ENCODE data around the gene B4GALT2. TPM values are rescaled to one million over a fixed set of nuclear protein-coding genes. Genes with fewer than 3 reads are reported as not detected.

The B4GALT2 gene
- total RNA-seq, 1 donor from 2014 or later, result 39.7 TPM

DNA sequence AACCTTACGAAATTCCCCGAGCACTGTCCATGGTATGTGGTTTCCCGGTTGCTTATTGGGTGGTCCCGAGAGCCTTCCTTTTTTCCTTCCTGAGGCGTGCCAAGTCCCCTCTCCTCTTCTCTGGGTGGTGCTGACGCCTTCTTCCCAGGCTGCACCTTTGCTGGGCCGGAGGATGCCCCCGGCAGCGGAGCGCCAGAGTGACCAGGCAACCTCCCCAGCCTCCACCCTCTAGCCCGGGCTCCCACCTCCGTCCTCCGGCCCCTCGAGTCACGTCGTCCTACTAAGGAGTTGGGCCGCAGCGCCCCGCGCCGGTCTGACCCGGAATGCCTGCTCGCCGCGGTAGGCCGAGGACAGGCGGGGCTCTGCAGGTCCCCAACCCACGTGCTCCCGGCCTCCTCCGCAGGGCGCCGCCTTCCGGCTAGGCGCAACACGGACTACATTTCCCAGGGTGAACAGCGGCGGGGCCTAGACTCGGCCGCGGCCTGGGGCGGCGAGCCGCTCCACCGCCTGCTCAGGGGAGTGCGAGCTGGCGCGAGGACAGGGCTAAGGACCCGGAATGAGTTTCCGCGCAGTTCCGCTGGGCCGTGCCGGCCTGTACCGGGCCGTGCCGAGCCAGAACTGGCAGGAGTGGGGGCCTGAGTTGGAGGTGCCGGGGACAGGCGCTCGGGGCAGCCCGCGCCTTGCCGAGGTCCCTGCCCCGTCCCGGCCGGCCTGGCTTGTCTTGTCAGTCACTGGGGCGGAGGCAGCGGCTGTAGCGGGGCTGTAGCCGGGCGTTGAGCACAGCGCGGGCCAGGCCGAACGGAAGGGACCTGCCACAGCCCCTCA lies 32.6 kb upstream of the B4GALT2 start, which contains the start of gene IPO13:
Gene IPO13 (plus strand): TSS at position 715 of the 825 bp plus-strand sequence. CDS start 651 bp downstream, outside the sequence.
- DNase-seq (ENCODE audit: low spot score), result peak; percentile 94

DNA sequence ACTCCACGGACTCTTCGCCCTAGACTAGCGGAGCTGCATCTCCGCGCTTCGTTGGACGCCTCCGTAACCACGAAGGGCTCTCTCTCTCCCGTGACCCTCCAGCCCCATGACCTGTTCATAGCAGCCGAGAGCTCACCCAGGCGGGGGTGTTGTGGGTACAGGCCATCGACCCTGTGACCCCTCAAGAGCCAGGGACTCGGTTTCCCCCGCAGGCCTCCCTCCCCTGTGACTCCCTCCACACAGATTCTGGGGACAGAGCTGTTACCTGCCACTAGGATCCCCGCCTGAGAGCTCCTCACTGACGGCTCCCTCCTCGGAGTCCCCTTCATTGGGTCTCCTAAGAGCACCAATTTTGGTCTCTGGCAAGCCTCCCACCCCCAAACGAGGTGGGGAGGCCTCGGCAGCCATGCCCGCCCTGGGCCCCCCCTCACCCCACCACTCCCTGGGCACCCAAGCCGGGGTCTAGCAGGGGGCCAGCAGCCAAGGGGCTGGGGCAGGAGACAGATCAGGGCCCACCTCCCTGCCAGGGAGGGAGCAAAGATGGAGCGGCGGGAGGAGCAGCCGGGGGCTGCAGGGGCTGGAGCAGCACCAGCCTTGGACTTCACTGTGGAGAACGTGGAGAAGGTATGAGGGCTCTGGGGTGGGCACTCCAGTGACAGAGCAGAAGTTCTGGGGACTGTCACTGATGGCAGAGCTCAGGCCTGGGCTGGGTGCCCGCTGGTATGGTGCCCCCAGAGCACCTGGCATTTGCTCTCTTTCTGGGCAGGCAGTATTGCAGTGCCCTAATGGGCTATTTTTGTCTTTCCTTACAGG lies 31.7 kb upstream of the B4GALT2 start:
- DNase-seq (ENCODE audit: low spot score), result no peak

DNA sequence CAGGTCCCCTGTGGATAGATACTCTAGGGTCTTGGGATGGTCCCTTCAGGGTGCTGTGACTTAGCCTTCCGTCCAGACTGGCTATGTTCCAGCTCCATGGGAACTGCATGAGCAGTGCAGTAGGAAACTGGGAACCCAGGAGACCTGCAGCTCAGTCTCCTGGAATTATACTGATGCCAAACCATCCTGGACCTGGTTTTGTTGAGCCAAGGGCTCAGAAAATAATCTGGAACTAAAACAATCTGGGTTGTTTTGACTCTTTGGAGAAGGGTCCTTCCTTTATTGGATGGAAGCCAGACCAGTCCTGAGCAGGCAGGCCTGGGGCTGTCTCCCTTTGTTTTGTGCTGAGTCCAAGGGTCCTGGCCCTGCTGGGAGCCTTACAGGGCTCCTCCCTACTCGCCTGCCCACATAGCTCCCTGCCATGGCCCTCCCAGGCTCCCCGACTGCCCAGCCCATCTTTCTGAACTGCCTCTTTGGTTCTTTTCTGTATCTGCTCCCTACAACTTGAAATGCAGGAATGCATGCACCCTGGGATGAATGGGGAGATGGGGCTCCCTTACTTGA lies 31.1 kb upstream of the B4GALT2 start:
- DNase-seq (ENCODE audit: low spot score), result no peak

- DNase-seq (ENCODE audit: low spot score), result no peak
These were observed 29.3 kb upstream of the B4GALT2 start for GRCh38 chr1:43949678-43950077.

DNA sequence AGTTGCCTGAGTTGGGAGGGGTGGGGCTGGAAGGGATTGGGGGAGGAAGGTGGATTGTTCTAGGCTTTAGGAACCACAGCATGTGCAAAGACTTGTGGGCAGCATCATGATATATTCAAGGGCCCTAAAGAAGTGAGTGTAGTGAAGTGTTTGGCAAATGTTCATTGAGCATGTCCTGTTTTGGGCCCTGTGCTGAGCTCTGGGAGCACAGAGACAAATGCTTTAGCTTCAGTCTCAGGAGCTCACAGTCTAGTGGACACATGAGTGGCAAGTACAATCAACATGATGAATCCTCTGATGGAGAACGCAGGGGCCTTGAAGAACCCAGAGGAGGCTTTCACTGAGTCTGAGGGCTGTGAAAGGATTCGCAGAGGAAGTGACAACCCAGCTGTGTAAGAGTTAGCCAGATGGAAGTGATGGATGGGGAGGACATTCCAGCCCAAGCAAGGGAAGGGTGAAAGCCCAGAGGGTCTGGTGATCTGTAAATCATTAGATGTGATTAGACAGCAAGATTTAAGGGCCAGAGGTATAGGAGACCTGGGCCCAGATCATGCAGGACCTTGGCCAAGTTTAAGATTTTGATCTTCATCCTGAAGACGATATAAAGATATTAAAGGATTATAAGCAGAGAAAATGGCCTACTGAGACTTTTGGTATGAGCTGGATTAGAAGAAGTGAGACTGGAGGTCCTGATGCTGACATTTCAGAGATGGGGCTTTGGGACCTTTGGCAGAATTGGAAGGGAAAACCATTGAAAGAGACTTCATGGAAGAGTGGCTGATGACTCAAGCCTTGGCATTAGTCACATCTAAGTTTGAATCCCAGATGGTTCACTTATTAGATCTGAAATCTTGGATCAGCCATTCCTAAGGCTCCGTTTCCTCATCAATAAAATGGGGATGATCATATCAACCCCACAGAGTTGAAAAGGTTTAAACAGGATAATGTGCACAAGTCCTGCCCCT lies 27.7 kb upstream of the B4GALT2 start:
- DNase-seq (ENCODE audit: low spot score), result no peak

DNA sequence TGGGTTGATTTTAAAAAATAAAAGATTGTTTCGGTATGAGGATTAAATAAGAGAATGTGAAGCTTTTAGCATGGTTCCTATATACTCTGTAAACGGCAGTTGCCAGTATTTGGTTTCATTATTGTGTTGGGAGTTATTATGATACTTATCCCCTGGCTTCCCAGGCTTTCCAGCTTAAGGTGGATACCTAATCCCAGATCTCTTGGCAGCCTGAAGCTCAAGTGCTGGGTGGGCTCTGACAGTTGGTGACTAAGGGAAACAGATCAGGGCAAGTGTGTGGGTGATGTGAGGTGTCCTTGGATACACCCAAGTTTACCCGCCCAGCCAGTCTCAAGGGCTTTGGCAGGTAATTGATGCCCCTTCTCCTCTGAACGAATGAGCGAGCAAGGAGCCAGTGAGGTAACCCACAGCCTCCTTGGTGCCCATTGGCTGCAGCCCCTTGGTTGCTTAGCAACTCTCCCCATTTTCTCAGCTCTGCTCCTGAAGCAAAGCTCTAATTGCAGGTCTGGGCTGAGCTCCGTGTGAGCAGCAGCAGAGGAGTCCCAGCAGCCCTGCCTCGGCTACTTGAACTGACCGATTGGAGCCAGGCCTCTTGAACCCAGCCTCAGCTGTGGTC lies 26.2 kb upstream of the B4GALT2 start:
- DNase-seq (ENCODE audit: low spot score), result no peak

DNA sequence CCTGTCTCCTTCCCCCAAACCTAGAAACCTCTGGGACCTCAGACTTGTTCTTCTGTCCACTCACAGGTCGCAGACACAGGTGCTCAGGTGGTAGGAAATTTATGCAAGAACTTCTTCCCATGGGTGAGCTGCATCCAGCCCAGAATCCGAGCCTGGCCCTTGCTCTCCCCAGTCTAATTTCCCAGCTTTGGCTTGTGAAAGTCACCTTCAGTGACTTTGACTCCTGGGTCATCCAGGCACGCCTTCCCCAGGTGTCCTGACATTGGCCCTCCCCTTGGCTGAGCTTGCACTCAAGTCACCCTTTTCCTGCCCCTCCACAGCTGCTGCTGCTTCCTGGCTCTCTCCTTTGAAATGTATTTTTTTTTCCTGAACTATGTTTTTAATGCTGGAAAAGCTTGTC lies 25.6 kb upstream of the B4GALT2 start:
- no peak for DNase-seq (ENCODE audit: low spot score)

- DNase-seq (ENCODE audit: low spot score), result no peak
These were observed 25.0 kb upstream of the B4GALT2 start for GRCh38 chr1:43954036-43954435.

GRCh38 chr1:43956234-43956633 lies 22.8 kb upstream of the B4GALT2 start:
- DNase-seq (ENCODE audit: low spot score), result no peak

DNA sequence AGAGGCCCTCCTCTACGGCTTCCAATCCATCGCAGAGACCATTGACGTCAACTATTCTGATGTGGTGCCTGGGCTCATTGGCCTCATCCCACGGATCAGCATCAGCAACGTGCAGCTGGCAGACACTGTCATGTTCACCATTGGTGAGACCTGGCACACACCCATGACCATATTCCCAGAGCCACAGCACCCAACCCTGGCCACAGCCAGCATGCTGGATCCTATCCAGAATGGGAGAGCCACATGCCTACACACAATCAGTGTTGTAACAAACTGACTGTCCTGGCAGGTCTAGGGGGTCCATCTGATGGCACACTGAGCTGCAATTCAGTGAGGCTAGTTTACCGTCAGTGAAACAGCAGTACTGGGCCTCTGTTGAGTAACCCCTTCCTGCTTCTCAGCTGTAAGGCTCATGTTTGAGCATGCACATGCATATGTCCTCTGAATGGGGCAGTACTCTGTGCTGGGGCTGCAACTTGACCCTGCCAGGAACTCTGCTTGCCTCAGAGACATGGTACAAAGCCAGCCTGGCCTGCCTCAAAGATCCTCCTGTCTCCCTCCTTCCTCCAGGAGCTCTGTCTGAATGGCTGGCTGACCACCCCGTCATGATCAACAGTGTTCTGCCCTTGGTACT lies 21.5 kb upstream of the B4GALT2 start:
- DNase-seq (ENCODE audit: low spot score), result no peak

DNA sequence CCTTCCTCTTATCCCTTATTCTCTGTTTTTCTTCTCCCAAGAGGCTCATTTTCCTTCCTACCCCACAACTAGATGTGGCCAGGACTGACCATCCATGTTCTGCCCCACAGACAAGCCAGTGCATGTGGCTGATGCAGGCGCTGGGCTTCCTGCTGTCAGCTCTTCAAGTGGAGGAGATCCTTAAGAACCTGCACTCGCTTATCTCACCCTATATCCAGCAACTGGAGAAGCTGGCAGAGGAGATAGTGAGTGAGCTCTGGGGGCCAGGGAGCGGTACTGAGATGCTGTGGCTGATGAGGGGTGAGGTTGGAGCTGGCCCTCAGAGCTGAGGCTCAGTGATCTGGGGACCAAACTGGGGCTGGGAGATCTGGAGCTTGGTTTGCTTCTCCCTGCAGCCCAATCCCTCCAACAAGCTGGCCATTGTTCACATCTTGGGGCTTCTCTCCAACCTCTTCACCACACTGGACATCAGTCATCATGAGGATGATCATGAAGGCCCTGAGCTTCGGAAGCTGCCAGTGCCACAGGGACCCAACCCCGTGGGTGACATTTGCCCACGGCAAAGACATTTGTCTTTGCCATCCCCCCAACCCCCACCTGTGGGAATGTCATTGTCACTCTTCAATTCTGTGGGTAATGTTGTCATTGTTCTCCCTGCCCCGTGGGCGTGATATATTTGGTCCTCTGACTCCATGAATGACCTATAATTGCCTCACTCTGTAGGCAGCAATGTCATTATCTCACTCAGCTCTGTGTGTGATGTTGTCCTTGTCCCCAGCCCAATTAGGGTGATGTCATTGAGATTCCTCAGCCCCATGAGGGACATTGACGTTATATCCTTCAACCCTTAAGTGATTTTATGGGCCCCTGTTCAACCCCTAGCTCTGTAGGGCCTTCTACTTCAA lies 20.4 kb upstream of the B4GALT2 start:
- no peak for DNase-seq (ENCODE audit: low spot score)

DNA sequence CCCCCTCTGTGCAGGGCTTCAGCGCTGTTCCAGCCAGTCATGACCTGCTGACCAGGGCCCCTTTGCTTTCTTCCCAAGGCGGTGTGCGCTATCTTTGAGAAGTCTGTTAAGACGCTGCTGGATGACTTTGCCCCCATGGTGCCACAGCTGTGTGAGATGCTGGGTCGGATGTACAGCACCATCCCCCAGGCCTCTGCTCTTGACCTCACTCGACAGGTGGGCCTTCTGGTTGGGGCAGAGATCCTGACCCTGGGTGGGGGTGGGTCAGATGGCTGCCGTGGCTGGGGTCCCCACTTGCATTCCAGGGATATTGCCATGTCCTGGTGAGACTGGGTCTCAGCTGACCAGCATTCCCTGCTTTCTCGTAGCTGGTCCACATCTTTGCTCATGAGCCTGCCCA lies 18.2 kb upstream of the B4GALT2 start:
- DNase-seq (ENCODE audit: low spot score), result no peak

DNA sequence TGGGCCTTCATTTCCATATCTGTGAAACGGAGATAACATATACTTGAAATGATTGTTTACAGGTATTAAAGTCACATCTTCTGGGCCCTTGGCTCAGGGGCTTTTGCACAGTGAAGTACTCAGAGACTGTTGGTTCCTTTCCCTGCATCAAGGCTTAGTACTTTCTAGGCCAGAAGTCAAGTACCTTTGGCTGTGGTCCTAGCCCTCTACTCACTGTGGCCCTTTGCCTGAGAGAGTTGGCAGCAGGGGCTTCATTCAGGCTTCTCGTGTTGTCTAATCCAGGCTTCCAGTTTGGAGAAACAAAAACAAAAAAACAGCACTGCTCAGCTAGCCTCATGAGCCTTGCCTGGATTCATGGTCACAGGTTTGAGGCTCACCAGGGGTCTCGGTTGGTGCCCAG lies 17.3 kb upstream of the B4GALT2 start:
- no peak for DNase-seq (ENCODE audit: low spot score)

DNA sequence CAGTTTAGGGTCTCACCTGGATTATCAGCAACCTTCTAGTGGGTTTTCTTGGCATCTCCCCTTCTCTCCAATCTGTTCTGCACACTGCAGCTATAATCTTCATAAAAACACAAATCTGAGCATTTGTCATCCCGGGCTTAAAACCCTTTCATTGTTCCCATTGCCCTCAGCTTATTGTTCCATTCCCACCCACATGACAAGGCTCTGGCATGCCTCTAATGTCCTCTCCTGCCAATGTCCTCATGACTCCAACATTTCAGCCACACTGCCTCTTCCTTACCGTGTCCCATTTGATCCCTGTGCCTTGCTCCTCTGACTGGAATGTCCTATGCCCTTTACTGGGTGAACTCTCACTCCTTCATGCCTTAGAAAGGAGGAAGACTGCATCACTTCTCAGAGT lies 16.7 kb upstream of the B4GALT2 start:
- DNase-seq (ENCODE audit: low spot score), result no peak

GRCh38 chr1:43963006-43963405 lies 16.0 kb upstream of the B4GALT2 start:
- no peak for DNase-seq (ENCODE audit: low spot score)

DNA sequence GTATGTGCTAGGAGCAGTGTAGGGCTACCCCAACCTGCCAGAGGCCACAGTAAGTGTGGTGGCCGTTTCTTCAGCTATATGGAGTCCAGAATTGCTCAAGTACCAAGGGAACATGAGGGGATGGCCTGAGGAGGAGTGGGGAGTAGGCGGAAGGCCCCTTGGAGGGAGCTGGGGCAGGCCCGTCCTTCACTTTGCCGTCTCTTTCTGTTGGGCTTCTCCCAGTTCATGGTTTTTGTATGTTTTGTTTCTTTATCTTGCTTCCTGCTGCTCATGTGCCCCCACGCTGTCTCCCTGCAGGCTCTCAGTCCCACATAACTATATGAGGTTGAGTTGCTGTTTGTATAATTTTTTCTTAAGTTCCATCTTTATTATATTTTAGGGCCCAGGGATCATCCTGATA lies 15.1 kb upstream of the B4GALT2 start:
- DNase-seq (ENCODE audit: low spot score), result no peak

DNA sequence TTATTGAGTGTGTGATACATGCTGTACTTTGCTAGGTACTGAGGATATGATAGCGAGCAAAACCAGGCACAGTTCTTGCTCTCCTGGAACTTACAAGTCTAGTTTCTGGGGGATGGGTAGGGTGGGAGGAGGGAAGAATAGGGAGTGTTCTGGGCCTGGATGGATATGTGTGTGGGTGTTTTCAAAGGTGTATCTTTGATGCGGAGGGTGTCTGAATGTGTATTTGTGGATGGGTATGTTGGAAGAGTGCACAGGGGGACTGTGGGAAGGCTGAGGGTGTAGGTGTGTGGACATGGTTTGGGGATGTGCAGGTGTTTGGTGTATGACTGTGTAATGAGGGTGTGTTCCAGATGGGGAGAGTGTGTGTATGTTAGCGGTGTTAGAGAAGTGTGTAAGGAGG lies 13.7 kb upstream of the B4GALT2 start:
- no peak for DNase-seq (ENCODE audit: low spot score)

DNA sequence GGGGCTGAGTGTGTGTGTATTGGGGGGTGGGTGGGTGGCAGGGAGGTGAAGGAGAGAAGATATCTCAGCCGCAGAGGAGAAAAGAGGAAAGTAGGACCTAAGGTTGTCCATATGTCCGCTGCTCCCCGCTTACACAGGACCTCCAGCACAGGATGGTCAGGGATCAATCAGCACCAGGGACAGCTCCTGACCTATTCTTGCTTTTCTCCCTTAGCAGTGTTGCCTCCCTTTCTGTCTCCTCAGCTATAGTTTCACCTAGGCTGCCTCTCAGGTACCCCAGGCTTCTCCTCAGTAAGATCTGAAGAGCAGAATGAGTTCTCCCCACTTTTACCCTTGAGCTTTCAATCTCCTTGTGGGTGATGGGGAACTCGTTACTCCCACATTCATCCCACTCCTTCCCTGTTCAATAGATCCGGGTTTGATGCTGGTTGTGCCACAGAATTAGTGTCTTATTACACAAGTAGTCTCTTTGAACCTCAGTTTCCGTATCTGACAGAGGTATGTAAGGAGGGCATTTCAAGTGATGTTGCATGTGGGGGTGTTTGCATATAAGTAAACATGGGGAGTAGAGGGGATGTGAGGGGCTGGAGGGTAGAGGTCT lies 10.6 kb upstream of the B4GALT2 start:
- DNase-seq (ENCODE audit: low spot score), result no peak

DNA sequence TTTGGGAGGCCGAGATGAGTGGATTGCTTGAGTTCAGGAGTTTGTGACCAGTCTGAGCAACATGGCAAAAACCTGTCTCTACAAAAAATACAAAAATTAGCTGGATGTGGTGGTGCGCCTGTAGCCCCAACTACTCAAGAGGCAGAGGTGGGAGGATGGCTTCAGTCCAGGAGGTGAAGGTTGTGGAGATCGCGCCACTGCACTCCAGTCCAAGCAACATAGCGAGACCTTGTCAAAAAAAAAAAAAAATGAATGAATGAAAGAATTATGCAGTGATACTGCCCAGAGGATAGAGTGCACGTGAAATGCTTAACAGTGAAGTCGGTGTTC lies 9.6 kb upstream of the B4GALT2 start:
- DNase-seq (ENCODE audit: low spot score), result no peak
